GM12865 (cell line): ENCODE measurements around the gene LY9.

Source experiments
- DNase-seq: peaks from one replicate; pipeline ENCODE4 v3.0.0; 2010; ENCODE audit warnings: low read depth
- H3K4me3 ChIP-seq: 2 replicates; pipeline ENCODE4 v1.5.1; 2011; ENCODE audit warnings: mild to moderate bottlenecking, low read depth, low read length, control low read depth
- CTCF ChIP-seq: IDR thresholded peaks from 2 replicates; pipeline ENCODE4 v1.5.1; 2011; ENCODE audit warnings: low read length, control low read depth, low read depth, inconsistent platforms; ENCODE audit not compliant: insufficient read depth; ENCODE audit errors: missing control alignments

LY9 gene

GRCh38 chr1:160773093-160773492 lies 22.9 kb upstream of the LY9 start:
- TF ChIP-seq CTCF, result no peak
- H3K4me3 ChIP-seq, result no peak overlapping the region
- DNase-seq, result peak; percentile 63

DNA sequence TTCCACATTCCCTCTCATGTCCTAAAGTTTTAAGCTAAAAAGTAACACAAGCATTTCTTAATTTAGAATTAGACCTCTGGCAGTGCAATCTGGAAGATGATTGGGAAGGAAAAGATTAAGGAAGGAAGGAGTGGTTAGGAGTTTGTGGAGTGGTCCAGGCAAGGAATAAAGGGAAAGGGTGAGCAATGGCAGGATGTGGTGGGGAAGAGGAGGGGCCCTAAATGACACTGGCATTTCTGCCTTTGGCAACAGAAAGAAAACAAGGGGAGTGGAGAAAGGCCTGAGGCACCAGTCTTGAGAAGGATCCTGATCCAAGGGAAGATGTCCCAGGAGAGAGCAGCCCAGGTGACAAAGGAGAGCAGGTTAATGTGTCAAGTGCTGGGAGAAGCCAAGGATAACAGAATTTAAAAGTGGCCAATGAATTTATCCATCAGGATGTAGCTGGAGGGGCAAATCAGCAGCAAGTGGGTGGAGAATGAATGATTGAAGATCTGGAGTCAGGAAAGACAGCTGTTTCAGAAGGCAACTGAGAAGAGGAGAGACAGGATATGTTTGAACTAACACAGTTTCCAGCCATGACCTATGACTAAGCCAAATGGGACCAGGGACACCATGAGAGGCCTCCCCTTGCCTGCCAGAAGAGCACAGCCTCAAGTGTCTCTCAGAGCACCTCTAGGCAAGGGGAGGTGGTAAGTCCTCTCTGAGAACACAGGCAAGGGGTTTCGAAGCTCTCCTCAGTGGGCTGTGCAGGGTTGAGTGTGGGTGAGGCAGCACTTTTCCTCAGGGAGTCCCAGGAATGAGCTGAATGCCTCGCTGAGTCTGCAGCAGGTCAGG lies 20.9 kb upstream of the LY9 start:
- no peak overlapping the region for H3K4me3 ChIP-seq
- TF ChIP-seq CTCF, result no peak
- DNase-seq, result no peak

GRCh38 chr1:160776178-160776577 lies 19.8 kb upstream of the LY9 start:
- DNase-seq, result no peak
- no peak for TF ChIP-seq CTCF
- H3K4me3 ChIP-seq, result no peak overlapping the region

DNA sequence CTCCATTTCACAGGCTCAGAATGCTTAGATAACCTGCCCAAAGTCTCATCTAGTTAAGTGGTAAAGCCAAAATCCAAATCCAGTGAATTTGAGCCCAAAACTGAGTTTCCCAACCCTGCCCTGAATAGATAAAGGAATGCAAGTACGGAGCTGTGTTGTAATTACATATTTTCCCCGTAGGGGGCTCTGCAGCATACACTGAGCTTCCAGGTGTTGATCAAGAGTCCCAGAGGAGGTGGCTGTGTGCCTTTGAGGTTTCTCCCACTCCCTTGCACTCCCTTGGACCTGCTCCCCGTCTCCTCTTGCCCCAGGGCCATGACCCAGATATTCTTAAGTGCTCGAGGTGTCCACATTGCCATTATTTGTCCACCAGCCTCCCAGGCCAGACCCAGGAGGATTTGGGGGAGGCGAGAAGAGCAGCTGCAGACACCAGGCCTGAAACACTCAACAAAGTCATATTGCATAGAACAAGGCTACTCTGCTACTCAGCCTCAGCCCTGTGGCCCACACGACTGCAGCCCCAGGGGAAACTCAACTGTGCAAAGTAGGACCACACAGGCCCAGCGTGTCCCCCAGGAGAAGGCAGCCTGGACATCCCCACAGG lies 18.4 kb upstream of the LY9 start:
- H3K4me3 ChIP-seq, result no peak overlapping the region
- DNase-seq, result peak; percentile 77
- peak; percentile 77 for TF ChIP-seq CTCF

GRCh38 chr1:160778976-160779375 lies 17.0 kb upstream of the LY9 start:
- no peak for DNase-seq
- no peak for TF ChIP-seq CTCF
- no peak overlapping the region for H3K4me3 ChIP-seq

DNA sequence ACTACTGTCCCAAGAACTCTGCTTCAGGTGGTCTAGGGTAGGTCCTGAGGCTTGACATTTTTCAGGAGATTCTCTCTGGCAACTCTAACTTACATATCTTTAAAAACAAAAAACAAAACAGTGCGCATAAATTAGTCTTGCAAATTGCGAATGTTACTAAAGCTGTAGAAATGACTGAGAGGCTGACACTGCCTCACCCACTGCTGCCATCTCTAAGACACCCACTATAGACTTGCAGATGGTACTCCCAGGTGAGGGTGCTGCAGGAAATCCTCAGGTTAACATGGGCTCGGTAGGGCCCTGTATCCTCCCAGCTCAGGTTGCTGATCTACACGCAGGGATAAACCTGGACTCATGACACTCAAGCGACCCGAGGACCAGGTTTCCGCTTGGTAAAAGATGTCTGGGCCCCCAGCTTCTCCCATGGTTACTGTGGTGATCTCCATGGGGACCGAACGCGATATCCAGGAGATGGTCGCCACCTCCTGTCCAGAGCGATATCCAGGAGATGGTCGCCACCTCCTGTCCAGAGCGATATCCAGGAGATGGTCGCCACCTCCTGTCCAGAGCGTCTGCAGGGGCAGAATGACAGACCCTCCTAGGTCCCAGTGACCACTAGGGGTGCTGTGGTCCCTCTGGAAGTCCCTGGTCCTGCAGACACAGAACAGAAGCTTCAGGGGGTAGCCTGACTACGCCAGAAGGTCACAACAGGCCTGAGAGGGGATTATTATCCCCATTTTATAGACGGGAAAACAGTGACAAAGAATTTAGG lies 16.2 kb upstream of the LY9 start:
- TF ChIP-seq CTCF, result peak; percentile 67
- H3K4me3 ChIP-seq, result no peak overlapping the region
- peak; percentile 70 for DNase-seq
